MM.1S (cell line): ENCODE results near the gene AP2S1.

Source experiments
- CTCF ChIP-seq: fragments of 300-600 bp; sonication (generic); IDR thresholded peaks from 2 replicates; pipeline ENCODE4 v1.5.1; 2016; ENCODE audit warnings: antibody characterized with exemption, low read length, mixed read lengths
- EZH2 ChIP-seq: fragments of 300-600 bp; sonication (generic); optimal IDR thresholded peaks from 2 replicates; pipeline ENCODE3; 2017; ENCODE audit warnings: low read depth, mild to moderate bottlenecking, antibody characterized with exemption, low read length, mixed read lengths

- no peak for TF ChIP-seq CTCF
- TF ChIP-seq EZH2: no peak
Measured at GRCh38 chr19:46900341-46900740, 49.7 kb upstream of the AP2S1 start.
